GM12874 (cell line): ENCODE data around the gene CARMIL1.

Experiments used
- CTCF ChIP-seq: IDR thresholded peaks from 2 replicates; pipeline ENCODE4 v1.5.1; 2011; ENCODE audit warnings: low read depth, mild to moderate bottlenecking, control low read depth, low read length, moderate library complexity; ENCODE audit not compliant: insufficient read depth

The CARMIL1 gene

DNA sequence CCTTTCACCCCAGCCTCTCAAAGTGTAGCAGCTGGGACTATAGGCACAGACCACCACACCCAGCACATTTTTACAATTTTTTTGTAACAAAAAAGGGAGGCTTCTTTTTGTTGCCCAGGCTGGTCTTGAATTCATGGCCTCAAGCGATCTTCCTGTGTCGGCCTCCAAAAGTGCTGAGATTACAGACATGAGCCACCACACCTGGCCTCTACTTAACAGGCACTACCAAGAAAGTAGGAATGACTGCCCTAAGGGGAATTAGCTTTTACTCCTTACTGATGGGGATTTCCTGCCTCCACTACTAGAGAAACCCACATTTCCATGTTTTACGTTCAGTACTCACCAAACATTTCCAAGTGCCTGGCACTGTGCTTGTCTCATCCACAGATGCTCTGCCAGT is 109.6 kb downstream of the CARMIL1 start:
- no peak for TF ChIP-seq CTCF

DNA sequence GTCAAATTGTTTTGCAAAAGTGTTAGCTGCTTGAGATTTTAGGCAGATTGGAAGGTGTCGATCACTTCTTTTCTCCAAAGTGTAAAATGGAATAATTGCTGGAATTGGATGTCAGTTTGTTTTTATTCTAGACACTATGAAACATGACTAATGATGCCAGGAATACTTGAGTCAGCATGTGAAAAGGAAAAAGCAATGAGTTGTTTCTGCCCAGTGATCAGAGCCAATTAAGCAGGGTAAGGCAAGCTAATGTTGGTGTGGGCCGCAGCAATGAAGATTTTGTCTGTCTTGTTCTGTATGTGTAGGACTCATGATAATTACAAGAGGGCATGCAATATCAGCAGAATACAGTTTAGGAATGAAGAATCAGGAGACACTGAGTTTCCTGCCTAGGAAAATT is 110.3 kb downstream of the CARMIL1 start:
- no peak for TF ChIP-seq CTCF

DNA sequence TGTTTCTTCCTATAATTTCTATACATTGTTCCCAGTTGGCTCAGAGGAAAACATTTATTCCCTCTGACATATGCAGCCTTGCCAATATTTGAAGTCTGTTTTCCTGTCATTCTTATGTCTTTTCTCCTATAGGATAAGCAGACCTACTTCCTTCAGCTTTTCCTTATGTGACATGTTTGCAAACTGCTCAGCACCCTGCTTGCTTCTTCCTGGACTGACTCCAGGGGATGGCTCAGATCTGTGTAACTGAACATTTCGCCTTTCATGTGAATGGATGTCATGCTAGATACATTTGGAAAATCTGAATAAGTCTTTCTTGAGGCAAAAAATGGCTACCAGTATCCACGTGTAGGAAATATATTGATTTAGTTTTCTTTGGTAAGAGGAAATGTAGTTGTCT is 113.2 kb downstream of the CARMIL1 start:
- TF ChIP-seq CTCF, result no peak

DNA sequence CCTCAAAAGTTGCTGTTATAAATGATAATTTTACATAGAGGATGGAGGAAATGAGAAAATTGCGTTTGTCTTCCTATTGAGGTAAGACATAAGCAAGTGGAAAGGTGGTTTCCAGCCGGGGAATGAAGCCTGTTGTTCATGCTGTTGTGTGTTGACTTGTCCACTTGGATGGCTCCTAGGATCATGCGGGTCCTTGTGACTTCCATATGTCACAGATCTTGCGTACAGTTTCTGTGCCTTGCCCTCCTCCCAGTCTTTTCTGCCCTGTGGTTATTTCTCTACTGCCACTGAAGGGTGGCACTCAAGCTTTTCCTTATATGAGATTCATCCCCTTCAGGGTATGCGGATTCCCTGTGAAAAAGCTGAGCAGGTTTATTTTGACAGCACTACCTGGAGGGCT is 116.6 kb downstream of the CARMIL1 start:
- no peak for TF ChIP-seq CTCF

DNA sequence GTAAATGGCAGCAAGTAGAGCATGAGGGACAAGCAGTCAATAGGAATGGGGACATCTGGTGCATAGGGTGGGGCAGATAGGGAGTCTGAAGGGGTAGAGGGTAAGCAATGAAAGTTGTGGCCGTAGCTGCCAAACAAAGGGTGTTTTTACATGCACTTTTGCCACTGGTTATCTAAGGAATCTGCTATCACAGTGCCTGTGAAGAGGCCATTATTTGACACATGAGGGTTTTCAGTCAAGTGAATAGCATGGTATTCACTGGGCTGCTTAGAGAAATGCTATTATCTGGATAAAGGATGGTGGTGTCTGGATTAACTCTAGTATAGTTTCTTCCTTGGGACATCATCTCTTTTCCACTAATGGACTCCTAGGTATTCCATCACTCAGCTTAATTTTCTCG is 118.2 kb downstream of the CARMIL1 start:
- no peak for TF ChIP-seq CTCF

DNA sequence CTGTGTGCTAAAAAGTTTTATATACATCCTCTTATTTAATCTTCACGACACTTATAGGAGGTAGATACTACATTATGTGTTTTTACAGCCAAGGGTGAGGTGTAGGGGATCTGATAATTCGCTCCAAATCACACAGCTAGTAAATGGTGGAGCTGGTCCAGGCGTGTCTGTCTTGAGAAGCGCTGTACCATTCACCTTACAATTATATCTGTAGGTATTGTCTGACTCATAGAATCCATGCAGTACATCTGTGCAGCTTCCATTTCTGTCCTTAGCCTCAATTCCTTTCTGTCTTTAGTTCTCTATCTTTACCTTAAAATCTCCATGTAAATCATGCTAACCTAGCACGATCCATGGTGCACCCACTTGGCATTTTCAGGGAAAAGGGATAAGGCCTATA is 120.7 kb downstream of the CARMIL1 start:
- no peak for TF ChIP-seq CTCF

- no peak for TF ChIP-seq CTCF
Measured at GRCh38 chr6:25401711-25402110, 122.5 kb downstream of the CARMIL1 start.

DNA sequence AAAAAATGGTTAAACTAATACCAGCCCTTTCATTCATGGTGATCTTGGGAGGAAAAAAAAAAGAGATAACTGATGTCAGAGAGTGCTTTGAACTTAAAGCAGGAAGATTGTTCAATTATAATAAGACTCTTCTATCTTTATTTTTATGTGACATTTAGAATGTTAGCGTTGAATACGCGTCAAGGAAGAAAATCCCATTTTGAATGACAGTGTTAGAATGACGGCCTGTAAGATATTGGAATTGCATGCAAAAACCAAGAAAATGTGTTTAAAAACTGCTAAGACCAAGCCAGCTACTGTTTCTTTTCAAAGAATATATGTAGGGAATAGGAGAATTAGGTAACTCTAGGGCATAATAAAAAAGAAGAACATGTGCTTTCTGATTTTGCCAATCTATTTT is 123.0 kb downstream of the CARMIL1 start:
- no peak for TF ChIP-seq CTCF
